K562 (cell line): ENCODE data around the gene NAT14. TPM values are rescaled to one million over a fixed set of nuclear protein-coding genes. Genes with fewer than 3 reads are reported as not detected.

Experiments
- ATAC-seq: fragments of 200-7000 bp; cut with Tn5 transposase; 3 replicates; pipeline ENCODE4 v1.9.1; 2020; ENCODE audit warnings: moderate library complexity
- BruUV-seq: library from RNA; stranded (reverse); fragments of 400-500 nt; replicated peaks from 2 replicates; lab custom pipeline; 2021; lab: Mats Ljungman, UMichigan
- CTCF ChIA-PET: fragments of 300-600 bp; formaldehyde crosslinking; extraction: SDS; loops from one replicate; lab custom pipeline; 2021; ENCODE audit warnings: low intra/inter-chr PET ratio; lab: Yijun Ruan, JAX
- POLR2A ChIA-PET: fragments of 300-600, 350-650 bp; sonication (Branson Sonifier 250); formaldehyde crosslinking; extraction: SDS; loops from one replicate; lab custom pipeline; 2021; ENCODE audit warnings: antibody characterized with exemption, inconsistent platforms; lab: Yijun Ruan, JAX
- DNase-seq, 4 experiments: peaks; one replicate each; pipeline versions ENCODE4 v3.0.0 to v3.0.0-alpha.2; 2011 to 2018; ENCODE audit warnings: low spot score in 3 of 4, mixed read lengths in 3 of 4; ENCODE audit errors: extremely low read depth in 1 of 4
- FAIRE-seq: peaks from 2 replicates; lab custom pipeline; 2011; peaks lifted over from hg19 to GRCh38; lab: Jason Lieb, UNC
- H2AFZ ChIP-seq: 2 replicates; pipeline ENCODE4 v1.6.0; 2011; ENCODE audit warnings: low read depth, low read length, control low read depth, inconsistent platforms
- H3K27ac ChIP-seq: fragments of 200-600 bp; 3 replicates; pipeline ENCODE4 v1.8.0; 2011; ENCODE audit warnings: low read depth, mild to moderate bottlenecking, control low read depth, inconsistent platforms, low read length, moderate library complexity, mixed read lengths; ENCODE audit errors: extremely low read depth
- H3K27me3 ChIP-seq, 2 experiments: fragments of 300-600 bp in 1 of 2; 2 replicates in 1 of 2; 3 replicates in 1 of 2; pipeline versions ENCODE4 v1.6.0 to v1.8.0; 2011; ENCODE audit warnings: inconsistent platforms in 2 of 2, low read length in 2 of 2, mild to moderate bottlenecking in 1 of 2, mixed read lengths in 1 of 2, moderate library complexity in 1 of 2; ENCODE audit not compliant: control insufficient read depth in 2 of 2, insufficient read depth in 2 of 2
- H3K36me3 ChIP-seq: fragments of 300-600 bp; 3 replicates; pipeline ENCODE4 v1.8.0; 2011; ENCODE audit warnings: mild to moderate bottlenecking, low read length, inconsistent platforms; ENCODE audit not compliant: control insufficient read depth, insufficient read depth
- H3K4me1 ChIP-seq, 2 experiments: fragments of 200-600 bp in 1 of 2; replicated peaks in 1 of 2; 2 replicates in 1 of 2; 3 replicates in 1 of 2; pipeline versions ENCODE4 v1.5.1 to v1.8.0; 2011; ENCODE audit warnings: inconsistent platforms in 2 of 2, low read length in 2 of 2, mild to moderate bottlenecking in 1 of 2, mixed read lengths in 1 of 2, moderate library complexity in 1 of 2; ENCODE audit not compliant: control insufficient read depth in 2 of 2, insufficient read depth in 2 of 2
- H3K4me2 ChIP-seq: 2 replicates; pipeline ENCODE4 v1.6.1; 2011; ENCODE audit warnings: low read length, control low read depth, inconsistent platforms, mixed read lengths; ENCODE audit not compliant: insufficient read depth
- H3K4me3 ChIP-seq: fragments of 200-600 bp; sonication (generic), shearing (Covaris generic); 2 replicates; pipeline ENCODE4 v1.5.1; 2016; ENCODE audit warnings: control low read depth, inconsistent platforms
- H3K79me2 ChIP-seq: fragments of 200-600 bp; 3 replicates; pipeline ENCODE4 v1.8.0; 2011; ENCODE audit warnings: low read length, inconsistent platforms; ENCODE audit not compliant: control insufficient read depth, insufficient read depth
- H3K9ac ChIP-seq, 2 experiments: 2 replicates each; pipeline versions ENCODE4 v1.6.0 to v1.6.1; 2011; ENCODE audit warnings: low read depth in 2 of 2, low read length in 2 of 2, control low read depth in 1 of 2, inconsistent platforms in 1 of 2, mild to moderate bottlenecking in 1 of 2, mixed read lengths in 1 of 2; ENCODE audit not compliant: insufficient read depth in 1 of 2
- H3K9me1 ChIP-seq: one replicate; pipeline ENCODE4 v1.6.0; 2011; ENCODE audit warnings: inconsistent platforms, mild to moderate bottlenecking, low read length, moderate library complexity; ENCODE audit not compliant: control insufficient read depth, insufficient read depth
- H3K9me3 ChIP-seq: replicated peaks from 2 replicates; pipeline ENCODE4 v1.5.1; 2011; ENCODE audit warnings: low read depth, low read length, inconsistent platforms; ENCODE audit not compliant: control insufficient read depth, insufficient read depth
- H4K20me1 ChIP-seq: replicated peaks from 2 replicates; pipeline ENCODE4 v1.6.1; 2011; ENCODE audit warnings: low read length, inconsistent platforms, mixed read lengths; ENCODE audit not compliant: control insufficient read depth, insufficient read depth
- BRD4 ChIP-seq: fragments of 200-600 bp; sonication (generic); IDR thresholded peaks from 2 replicates; pipeline ENCODE4 v1.6.1; 2017; ENCODE audit warnings: inconsistent platforms
- E2F1 ChIP-seq: sonication (generic); formaldehyde crosslinking; IDR thresholded peaks from 2 replicates; pipeline ENCODE4 v1.8.1; 2023; ENCODE audit warnings: mild to moderate bottlenecking, missing genetic modification reagents, moderate library complexity
- EP300 ChIP-seq: IDR thresholded peaks from 2 replicates; pipeline ENCODE4 v1.6.1; 2012; ENCODE audit warnings: low read length, improper control_type of control experiment
- EZH2 ChIP-seq: IDR thresholded peaks from 2 replicates; pipeline ENCODE4 v1.6.1; 2012; ENCODE audit warnings: low read depth, mild to moderate bottlenecking, inconsistent platforms, low read length, borderline replicate concordance
- GMEB1 ChIP-seq: fragments of 250-450 bp; sonication (Bioruptor Pico); IDR thresholded peaks from 2 replicates; pipeline ENCODE4 v1.4.0; 2020; ENCODE audit warnings: mild to moderate bottlenecking
- HCFC1 ChIP-seq: IDR thresholded peaks from 2 replicates; pipeline ENCODE4 v1.6.1; 2012; ENCODE audit warnings: low read depth, low read length, improper control_type of control experiment
- KDM5B ChIP-seq: fragments of 200-600 bp; sonication (generic); IDR thresholded peaks from 2 replicates; pipeline ENCODE4 v1.6.1; 2012; ENCODE audit warnings: low read depth, mild to moderate bottlenecking, moderate library complexity, low read length, control low read depth, inconsistent platforms; ENCODE audit not compliant: insufficient replicate concordance
- PHF21A ChIP-seq: fragments of 450-650 bp; IDR thresholded peaks from 2 replicates; pipeline ENCODE4 v1.6.1; 2017; ENCODE audit warnings: low read depth, borderline replicate concordance
- TFE3 ChIP-seq: fragments of 450-650 bp; formaldehyde crosslinking; IDR thresholded peaks from 2 replicates; pipeline ENCODE4 v1.4.0; 2020; ENCODE audit warnings: mild to moderate bottlenecking, mixed read lengths
- USF2 ChIP-seq: sonication (generic); formaldehyde crosslinking; IDR thresholded peaks from 2 replicates; pipeline ENCODE4 v1.5.0; 2020; ENCODE audit warnings: missing genetic modification reagents
- ZBTB34 ChIP-seq: fragments of 250-450 bp; sonication (Bioruptor Pico); IDR thresholded peaks from 2 replicates; pipeline ENCODE4 v1.8.0; 2021; ENCODE audit warnings: mild to moderate bottlenecking, moderate library complexity
- ZC3H8 ChIP-seq: fragments of 450-650 bp; IDR thresholded peaks from 2 replicates; pipeline ENCODE4 v1.6.1; 2017
- ZNF277 ChIP-seq: fragments of 250-450 bp; sonication (Bioruptor Pico); IDR thresholded peaks from 2 replicates; pipeline ENCODE4 v1.8.0; 2022; ENCODE audit warnings: inconsistent platforms, mild to moderate bottlenecking, moderate library complexity, borderline replicate concordance
- ZNF644 ChIP-seq: fragments of 200-800 bp; sonication (Bioruptor generic); IDR thresholded peaks from 2 replicates; pipeline ENCODE4 v1.6.1; 2016; ENCODE audit warnings: low read depth, missing genetic modification characterization, missing compliant biosample characterization
- WGBS: fragments of 100-300 bp; shearing (Covaris generic); methylation state at CpG from one replicate; pipeline ENCODE4 v1.1.6; 2016; ENCODE audit warnings: low coverage, mixed read lengths; ENCODE audit not compliant: insufficient coverage; ENCODE audit errors: missing lambda C conversion rate; 5-methylcytosine and 5-hydroxymethylcytosine counted together
- in situ Hi-C: fragments of 300-500 bp; cut with MboI; formaldehyde crosslinking; loops from 4 replicates; pipeline ENCODE4 v1.15.0; 2018; ENCODE audit warnings: inconsistent platforms, mixed read lengths
- intact Hi-C: fragments of 100-400 bp; cut with micrococcal nuclease; formaldehyde crosslinking; loops from 2 replicates; pipeline ENCODE4 v1.14.2; 2022
- polyA plus RNA-seq, 8 experiments: library from polyadenylated mRNA; depleted of rRNA in 4 of 8; stranded (reverse) in 5 of 8; unstranded in 3 of 8; fragments of >200 nt; fragmentation: Nextera tagmentation in 2 of 8; fragmentation: Illumina TruSeq in 1 of 8; extraction: Ambion mirVana in 2 of 8; extraction: Trizol in 1 of 8; gene quantifications; 2 replicates each; pipeline versions ENCODE4 v1.2.1 to v1.2.3, GENCODE V29; 2011 to 2014; ENCODE audit warnings: inconsistent platforms in 1 of 8, missing spikeins in 1 of 8
- total RNA-seq, 7 experiments: library from RNA; depleted of rRNA in 6 of 7; stranded (reverse); fragments of >200 nt in 6 of 7; fragmentation: Illumina TruSeq in 2 of 7; extraction: Trizol in 2 of 7; gene quantifications; 2 replicates each; pipeline versions ENCODE4 v1.2.1 to v1.2.3, GENCODE V29; 2011 to 2021; ENCODE audit warnings: low replicate concordance in 1 of 7

The NAT14 gene
- total and polyA plus RNA-seq, 9 of the 15 experiments (the other 6 are each of a cell fraction or from before 2014, with no cell fraction given): 2.4 to 77.0 (median 26.7) TPM

- in situ Hi-C loops (no loop called here), intact Hi-C loops (no loop called here)
- Histone ChIP-seq H3K4me2 (no peak overlapping the region), H3K4me1 (peaks cover 15 to 60% of the 10 kb centered on the region in 2 experiments), H4K20me1 (no peaks in the 10 kb centered on the region), H3K9me1 (no peaks in the 10 kb centered on the region), H3K27ac (no peak overlapping the region), H3K9me3 (no peaks in the 10 kb centered on the region), H3K79me2 (peaks cover 31% of the 10 kb centered on the region), H3K9ac (no peak overlapping the region), H3K36me3 (peaks cover 32% of the 10 kb centered on the region), H2AFZ (no peak overlapping the region), H3K27me3 (no peaks in the 10 kb centered on the region), H3K4me3 (no peak overlapping the region)
- ATAC-seq (no peak), DNase-seq (no peak), FAIRE-seq (no peak)
- CTCF ChIA-PET: no interaction called here
- POLR2A ChIA-PET: no interaction called here
- no TSS peak for BruUV-seq
- 95% methylated on average over 33 of the region's 52 CpGs for WGBS
- no peak for TF ChIP-seq PHF21A
- TF ChIP-seq HCFC1: no peak
- TF ChIP-seq ZC3H8: no peak
- TF ChIP-seq GMEB1: no peak
- no peak for TF ChIP-seq ZNF277
- no peak for TF ChIP-seq KDM5B
- no peak for TF ChIP-seq EP300
- no peak for TF ChIP-seq ZBTB34 (CRISPR knock-in tag)
- no peak for TF ChIP-seq EZH2
- TF ChIP-seq ZNF644 (tag): no peak
- TF ChIP-seq USF2 (CRISPR knock-in tag): no peak
- TF ChIP-seq E2F1: no peak
- no peak for TF ChIP-seq TFE3 (CRISPR knock-in tag)
- no peak for TF ChIP-seq BRD4
Measured at GRCh38 chr19:55481148-55481793, 3.7 kb upstream of the NAT14 start.
